ENCODE measurements around the gene LRRC8E. TPM values are rescaled to one million over a fixed set of nuclear protein-coding genes. Genes with fewer than 3 reads are reported as not detected.

LRRC8E gene
- total and polyA plus RNA-seq, 2 of the 8 experiments (the other 6 are each of a cell fraction or from before 2014, with no cell fraction given), result 2.7 to 2.9 TPM

GRCh38 chr19:7844405-7844804 lies 43.9 kb upstream of the LRRC8E start:
- FAIRE-seq (no peak), DNase-seq (ENCODE audit: low read depth in 1 of 2, low spot score in 2 of 2) (no peak)
- no peak overlapping the region for H3K56ac ChIP-seq (replicated peaks; ENCODE audit: insufficient read length, low read depth, low read length)
- H4K91ac ChIP-seq (replicated peaks; ENCODE audit: insufficient read length, low read length), result no peak overlapping the region
- no peaks in the 10 kb centered on the region; a peak in 1 of 8 replicates for H3K36me3 ChIP-seq (ENCODE audit: control insufficient read depth in 2 of 4, insufficient read depth in 4 of 4, low read length in 3 of 4)
- no peak overlapping the region for H2BK20ac ChIP-seq (ENCODE audit: low read length)
- peaks cover 0 to 14% of the 10 kb centered on the region in 2 experiments; a peak in 2 of 4 replicates for H3K9me3 ChIP-seq (ENCODE audit: insufficient read depth in 2 of 2, low read depth in 1 of 2, low read length in 1 of 2)
- H4K8ac ChIP-seq (ENCODE audit: extremely low read depth, insufficient read depth, low read length), result no peak overlapping the region
- 87% methylated on average over 5 of the region's 5 CpGs; no CpG with 5 or more reads in 1 of the 2 experiments for WGBS, 2 experiments (ENCODE audit: extremely low coverage in 1 of 2, insufficient coverage in 1 of 2, insufficient read length in 1 of 2, insufficient replicate concordance in 2 of 2, low coverage in 1 of 2, low lambda C conversion rate in 2 of 2, missing lambda C conversion rate in 1 of 2)
- H3K18ac ChIP-seq (ENCODE audit: extremely low read depth, low read length), result no peak overlapping the region
- H2BK12ac ChIP-seq (ENCODE audit: low read depth, low read length), result no peak overlapping the region
- H3K14ac ChIP-seq (ENCODE audit: insufficient read length), result no peak overlapping the region
- H3K4ac ChIP-seq (replicated peaks; ENCODE audit: insufficient read length, low read depth, low read length), result no peak overlapping the region
- H3K23me2 ChIP-seq (ENCODE audit: low read depth, low read length), result peaks cover 17% of the 10 kb centered on the region
- no peak overlapping the region for H3K4me2 ChIP-seq (ENCODE audit: insufficient read depth in 1 of 2, low read depth in 2 of 2, low read length in 2 of 2)
- peaks cover 0 to 7% of the 10 kb centered on the region in 2 experiments; a peak in 2 of 4 replicates for H3K79me2 ChIP-seq (ENCODE audit: control insufficient read depth in 1 of 2, insufficient read depth in 2 of 2, low read length in 2 of 2)
- H3K4me1 ChIP-seq (replicated peaks in 1 of 4; ENCODE audit: control insufficient read depth in 3 of 4, insufficient read depth in 4 of 4, low read length in 3 of 4), result no peaks in the 10 kb centered on the region
- no peak overlapping the region for H4K5ac ChIP-seq (ENCODE audit: insufficient read length, low read depth, low read length)
- no peak overlapping the region for H3K4me3 ChIP-seq (ENCODE audit: extremely low read depth in 1 of 4, insufficient read depth in 2 of 4, low read depth in 3 of 4, low read length in 4 of 4)
- H3K27ac ChIP-seq (ENCODE audit: low read depth, low read length), result no peak overlapping the region
- no peaks in the 10 kb centered on the region for H3K79me1 ChIP-seq (ENCODE audit: low read depth, low read length)
- no peak overlapping the region for H2BK15ac ChIP-seq (ENCODE audit: low read length)
- no peaks in the 10 kb centered on the region; a peak in 1 of 7 replicates for H3K27me3 ChIP-seq (replicated peaks in 1 of 4; ENCODE audit: control insufficient read depth in 3 of 4, extremely low read depth in 1 of 4, insufficient read depth in 3 of 4, low read length in 3 of 4)
- H2BK5ac ChIP-seq (ENCODE audit: low read depth, low read length), result no peak overlapping the region
- no peak overlapping the region for H3K9ac ChIP-seq (replicated peaks in 1 of 4; ENCODE audit: extremely low read depth in 1 of 4, low read depth in 3 of 4, low read length in 3 of 4)
- no peak overlapping the region for H2BK120ac ChIP-seq (replicated peaks; ENCODE audit: low read depth, low read length)
- ChIA-PET POLR2A (ENCODE audit: partially characterized antibody) (no interaction called here), CTCF (ENCODE audit: partially characterized antibody) (interaction anchor here (0.6 to 1.5 kb wide), 3 partner anchors 8 to 350 kb away, joined by 3 to 4 read pairs (median 3); no protein-coding TSS in a partner anchor)
- no peak overlapping the region for H2AK5ac ChIP-seq (ENCODE audit: low read depth, low read length)
- H3K23ac ChIP-seq (ENCODE audit: insufficient read length), result no peak overlapping the region
- H2AFZ ChIP-seq (ENCODE audit: low read length), result no peak overlapping the region
- peaks cover 0 to 22% of the 10 kb centered on the region in 2 experiments for H4K20me1 ChIP-seq (replicated peaks in 1 of 2; ENCODE audit: control insufficient read depth in 1 of 2, insufficient read depth in 2 of 2, low read length in 2 of 2)
- no peak for TF ChIP-seq SAP30 (IDR thresholded peaks at IDR 0.05; ENCODE audit: insufficient read depth, insufficient replicate concordance, low read length)
- TF ChIP-seq GABPA (IDR thresholded peaks at IDR 0.05; ENCODE audit: borderline replicate concordance, insufficient read depth, low read length), result no peak
- TF ChIP-seq SUZ12 (IDR thresholded peaks at IDR 0.05; ENCODE audit: low read length), result no peak
- TF ChIP-seq CHD1 (IDR thresholded peaks at IDR 0.05; ENCODE audit: low read depth, low read length), result no peak
- no peak for TF ChIP-seq CREB1 (IDR thresholded peaks at IDR 0.05)
- TF ChIP-seq SIN3A (conservative IDR thresholded peaks at IDR 0.05 in 1 of 2, IDR thresholded peaks at IDR 0.05 in 1 of 2; ENCODE audit: low read depth in 1 of 2, low read length in 2 of 2), result no peak
- TF ChIP-seq POU5F1 (IDR thresholded peaks at IDR 0.05; ENCODE audit: low read depth, low read length), result no peak
- no peak for TF ChIP-seq NANOG (IDR thresholded peaks at IDR 0.05; ENCODE audit: insufficient read depth, low read depth, low read length, poor library complexity, severe bottlenecking)
- no peak for TF ChIP-seq USF2 (IDR thresholded peaks at IDR 0.05; ENCODE audit: low read length)

Measured in H1 (cell line).